AG09309 (cell line): ENCODE data around the gene AGPAT3.

ENCODE experiments used
- DNase-seq: peaks from one replicate; pipeline ENCODE4 v3.0.0-alpha.2; 2010; ENCODE audit warnings: low read depth
- H3K4me3 ChIP-seq: 2 replicates; pipeline ENCODE4 v1.5.1; 2011; ENCODE audit warnings: mild to moderate bottlenecking, low read depth, low read length, moderate library complexity; ENCODE audit not compliant: control insufficient read depth
- TF ChIP-seq, protein P1 (sequence below): IDR thresholded peaks from 2 replicates; pipeline ENCODE4 v1.5.1; 2011; ENCODE audit warnings: mild to moderate bottlenecking, low read depth, low read length, inconsistent platforms; ENCODE audit not compliant: insufficient read depth, control insufficient read depth; ENCODE audit errors: missing control alignments

AGPAT3 gene

GRCh38 chr21:43991447-43991991 is 126.5 kb downstream of the AGPAT3 start:
- TF ChIP-seq, protein P1, sequence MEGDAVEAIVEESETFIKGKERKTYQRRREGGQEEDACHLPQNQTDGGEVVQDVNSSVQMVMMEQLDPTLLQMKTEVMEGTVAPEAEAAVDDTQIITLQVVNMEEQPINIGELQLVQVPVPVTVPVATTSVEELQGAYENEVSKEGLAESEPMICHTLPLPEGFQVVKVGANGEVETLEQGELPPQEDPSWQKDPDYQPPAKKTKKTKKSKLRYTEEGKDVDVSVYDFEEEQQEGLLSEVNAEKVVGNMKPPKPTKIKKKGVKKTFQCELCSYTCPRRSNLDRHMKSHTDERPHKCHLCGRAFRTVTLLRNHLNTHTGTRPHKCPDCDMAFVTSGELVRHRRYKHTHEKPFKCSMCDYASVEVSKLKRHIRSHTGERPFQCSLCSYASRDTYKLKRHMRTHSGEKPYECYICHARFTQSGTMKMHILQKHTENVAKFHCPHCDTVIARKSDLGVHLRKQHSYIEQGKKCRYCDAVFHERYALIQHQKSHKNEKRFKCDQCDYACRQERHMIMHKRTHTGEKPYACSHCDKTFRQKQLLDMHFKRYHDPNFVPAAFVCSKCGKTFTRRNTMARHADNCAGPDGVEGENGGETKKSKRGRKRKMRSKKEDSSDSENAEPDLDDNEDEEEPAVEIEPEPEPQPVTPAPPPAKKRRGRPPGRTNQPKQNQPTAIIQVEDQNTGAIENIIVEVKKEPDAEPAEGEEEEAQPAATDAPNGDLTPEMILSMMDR, result no peak
- no peak overlapping the region for H3K4me3 ChIP-seq
- no peak for DNase-seq

- TF ChIP-seq, protein P1, result no peak
- no peak for DNase-seq
- H3K4me3 ChIP-seq, result no peak overlapping the region
Measured at GRCh38 chr21:43992121-43992520, 127.1 kb downstream of the AGPAT3 start.

- no peak overlapping the region for H3K4me3 ChIP-seq
- DNase-seq, result no peak
- TF ChIP-seq, protein P1, result no peak
Measured at GRCh38 chr21:43993420-43993934, 128.5 kb downstream of the AGPAT3 start.

DNA sequence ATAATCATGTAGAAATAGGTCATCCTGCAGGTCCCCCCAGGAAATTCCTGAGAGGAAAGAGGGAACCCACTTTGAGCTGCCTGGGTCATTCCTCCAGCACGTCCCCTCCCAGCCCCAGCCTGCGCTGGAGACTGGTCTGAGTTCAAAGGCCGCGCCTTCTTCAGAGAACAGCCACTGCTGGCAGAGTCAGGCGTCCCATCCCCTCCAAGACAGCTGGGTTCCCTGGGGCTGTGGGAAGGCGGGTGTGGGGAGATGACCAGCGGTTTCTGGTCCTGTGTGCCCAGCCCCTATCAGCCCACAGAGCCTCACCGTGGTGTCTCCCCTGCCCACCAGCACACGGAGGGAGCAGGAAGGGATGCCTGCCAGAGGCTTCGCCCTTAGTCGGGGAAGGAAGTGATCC is 129.1 kb downstream of the AGPAT3 start:
- no peak overlapping the region for H3K4me3 ChIP-seq
- TF ChIP-seq, protein P1, result no peak

GRCh38 chr21:43994646-43995045 is 129.6 kb downstream of the AGPAT3 start:
- DNase-seq, result no peak
- TF ChIP-seq, protein P1, result no peak

More for the DNA sequence above, 129.1 kb downstream of the AGPAT3 start:
- no peak for DNase-seq

DNA sequence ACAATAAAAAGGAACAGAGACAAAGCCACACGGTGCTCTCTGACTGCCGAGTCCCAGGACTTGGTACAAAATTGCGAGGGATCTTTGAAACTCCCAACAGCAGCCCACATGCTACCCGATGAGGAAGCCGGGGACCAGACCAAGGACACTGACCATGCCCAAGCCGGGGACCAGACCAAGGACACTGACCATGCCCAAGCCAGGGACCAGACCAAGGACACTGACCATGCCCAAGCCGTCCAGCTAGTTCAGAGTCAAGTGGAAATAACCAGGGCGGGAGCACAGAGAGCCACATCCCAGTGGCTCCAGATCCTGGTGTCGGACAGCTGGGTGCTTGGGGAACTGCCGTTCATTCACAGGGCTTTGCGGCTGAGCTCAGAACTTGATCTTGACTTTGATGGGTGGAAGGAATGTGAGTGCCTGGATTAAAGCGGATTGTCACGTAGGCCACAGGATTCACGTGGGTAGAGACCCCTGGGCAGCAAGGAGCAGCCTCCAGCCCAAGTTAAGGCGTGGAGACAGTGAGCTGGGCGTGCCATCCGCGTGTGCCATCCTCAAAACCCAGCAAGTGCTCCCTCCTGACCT is 130.6 kb downstream of the AGPAT3 start:
- no peak overlapping the region for H3K4me3 ChIP-seq
- DNase-seq, result no peak
- TF ChIP-seq, protein P1, result no peak

More at GRCh38 chr21:43994646-43995045, 129.6 kb downstream of the AGPAT3 start:
- no peak overlapping the region for H3K4me3 ChIP-seq
